Measurements from ENCODE around the gene TMEM272. TPM values are rescaled to one million over a fixed set of nuclear protein-coding genes. Genes with fewer than 3 reads are reported as not detected.

The TMEM272 gene
- polyA plus RNA-seq, 1 of the 3 experiments (the other 2 are of a cell fraction) = not detected

- H3K9ac ChIP-seq = no peak overlapping the region
- no peaks in the 10 kb centered on the region for H3F3A ChIP-seq (replicated peaks; ENCODE audit: insufficient read depth)
- ChIA-PET CTCF (interaction anchor here (1.1 kb wide), 1 partner anchor 26 kb away, joined by 4 read pairs; no protein-coding TSS in a partner anchor), POLR2A (no interaction called here)
- H3K9me2 ChIP-seq = no peaks in the 10 kb centered on the region
- H3K4me3 ChIP-seq (ENCODE audit: low read depth in 2 of 2, low read length in 1 of 2) = no peak overlapping the region
- no peaks in the 10 kb centered on the region for H4K20me1 ChIP-seq (ENCODE audit: insufficient read depth)
- 73% methylated on average over 4 of the region's 6 CpGs for WGBS (ENCODE audit: low lambda C conversion rate)
- TF ChIP-seq, protein P1, sequence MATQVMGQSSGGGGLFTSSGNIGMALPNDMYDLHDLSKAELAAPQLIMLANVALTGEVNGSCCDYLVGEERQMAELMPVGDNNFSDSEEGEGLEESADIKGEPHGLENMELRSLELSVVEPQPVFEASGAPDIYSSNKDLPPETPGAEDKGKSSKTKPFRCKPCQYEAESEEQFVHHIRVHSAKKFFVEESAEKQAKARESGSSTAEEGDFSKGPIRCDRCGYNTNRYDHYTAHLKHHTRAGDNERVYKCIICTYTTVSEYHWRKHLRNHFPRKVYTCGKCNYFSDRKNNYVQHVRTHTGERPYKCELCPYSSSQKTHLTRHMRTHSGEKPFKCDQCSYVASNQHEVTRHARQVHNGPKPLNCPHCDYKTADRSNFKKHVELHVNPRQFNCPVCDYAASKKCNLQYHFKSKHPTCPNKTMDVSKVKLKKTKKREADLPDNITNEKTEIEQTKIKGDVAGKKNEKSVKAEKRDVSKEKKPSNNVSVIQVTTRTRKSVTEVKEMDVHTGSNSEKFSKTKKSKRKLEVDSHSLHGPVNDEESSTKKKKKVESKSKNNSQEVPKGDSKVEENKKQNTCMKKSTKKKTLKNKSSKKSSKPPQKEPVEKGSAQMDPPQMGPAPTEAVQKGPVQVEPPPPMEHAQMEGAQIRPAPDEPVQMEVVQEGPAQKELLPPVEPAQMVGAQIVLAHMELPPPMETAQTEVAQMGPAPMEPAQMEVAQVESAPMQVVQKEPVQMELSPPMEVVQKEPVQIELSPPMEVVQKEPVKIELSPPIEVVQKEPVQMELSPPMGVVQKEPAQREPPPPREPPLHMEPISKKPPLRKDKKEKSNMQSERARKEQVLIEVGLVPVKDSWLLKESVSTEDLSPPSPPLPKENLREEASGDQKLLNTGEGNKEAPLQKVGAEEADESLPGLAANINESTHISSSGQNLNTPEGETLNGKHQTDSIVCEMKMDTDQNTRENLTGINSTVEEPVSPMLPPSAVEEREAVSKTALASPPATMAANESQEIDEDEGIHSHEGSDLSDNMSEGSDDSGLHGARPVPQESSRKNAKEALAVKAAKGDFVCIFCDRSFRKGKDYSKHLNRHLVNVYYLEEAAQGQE (IDR thresholded peaks at IDR 0.05; ENCODE audit: low read depth, low read length) = no peak
- H3K4me1 ChIP-seq (ENCODE audit: control insufficient read depth in 1 of 2, insufficient read depth in 2 of 2, low read depth in 1 of 2, low read length in 1 of 2) = peaks cover 2 to 8% of the 10 kb centered on the region in 2 experiments; a peak in 1 of 4 replicates
- DNase-seq = no peak
- no peak overlapping the region for H3K27ac ChIP-seq (ENCODE audit: low read depth in 2 of 2, low read length in 1 of 2)
- H3K4me2 ChIP-seq = no peak overlapping the region
- H3K9me3 ChIP-seq = no peaks in the 10 kb centered on the region
- H3K27me3 ChIP-seq (ENCODE audit: insufficient read depth) = no peaks in the 10 kb centered on the region
- H3K79me2 ChIP-seq (ENCODE audit: insufficient read depth) = no peaks in the 10 kb centered on the region
- H2AFZ ChIP-seq (ENCODE audit: low read depth) = no peak overlapping the region
- no peaks in the 10 kb centered on the region for H3K36me3 ChIP-seq (replicated peaks in 1 of 2; ENCODE audit: control insufficient read depth in 1 of 2, insufficient read depth in 2 of 2, low read length in 1 of 2)
These were observed 4.1 kb downstream of the TMEM272 start for GRCh38 chr13:51840917-51841316.

- Histone ChIP-seq H3K9ac (no peak overlapping the region), H3K4me2 (no peak overlapping the region), H3K27ac (ENCODE audit: low read depth in 2 of 2, low read length in 1 of 2) (no peak overlapping the region), H3K79me2 (ENCODE audit: insufficient read depth) (no peaks in the 10 kb centered on the region), H2AFZ (ENCODE audit: low read depth) (no peak overlapping the region), H3K4me1 (ENCODE audit: control insufficient read depth in 1 of 2, insufficient read depth in 2 of 2, low read depth in 1 of 2, low read length in 1 of 2) (peaks cover 0 to 8% of the 10 kb centered on the region in 2 experiments; a peak in 1 of 4 replicates), H3K36me3 (replicated peaks in 1 of 2; ENCODE audit: control insufficient read depth in 1 of 2, insufficient read depth in 2 of 2, low read length in 1 of 2) (no peaks in the 10 kb centered on the region), H3K27me3 (ENCODE audit: insufficient read depth) (no peaks in the 10 kb centered on the region), H3K9me3 (no peaks in the 10 kb centered on the region), H4K20me1 (ENCODE audit: insufficient read depth) (no peaks in the 10 kb centered on the region), H3K9me2 (no peaks in the 10 kb centered on the region), H3F3A (replicated peaks; ENCODE audit: insufficient read depth) (no peaks in the 10 kb centered on the region), H3K4me3 (ENCODE audit: low read depth in 2 of 2, low read length in 1 of 2) (no peak overlapping the region)
- WGBS (ENCODE audit: low lambda C conversion rate) = 89% methylated on average over 10 of the region's 10 CpGs
- no peak for DNase-seq
- CTCF ChIA-PET = no interaction called here
- TF ChIP-seq RCOR1 (IDR thresholded peaks at IDR 0.05; ENCODE audit: low read length) = no peak
- no peak for TF ChIP-seq JUND (IDR thresholded peaks at IDR 0.05)
- TF ChIP-seq FOXJ3 (CRISPR knock-in tag; IDR thresholded peaks at IDR 0.05) = no peak
- TF ChIP-seq GATA2 (CRISPR knock-in tag; IDR thresholded peaks at IDR 0.05) = no peak
- no peak for TF ChIP-seq RFX5 (IDR thresholded peaks at IDR 0.05; ENCODE audit: low read length)
- no peak for TF ChIP-seq TCF12 (IDR thresholded peaks at IDR 0.05)
- TF ChIP-seq, protein P2, sequence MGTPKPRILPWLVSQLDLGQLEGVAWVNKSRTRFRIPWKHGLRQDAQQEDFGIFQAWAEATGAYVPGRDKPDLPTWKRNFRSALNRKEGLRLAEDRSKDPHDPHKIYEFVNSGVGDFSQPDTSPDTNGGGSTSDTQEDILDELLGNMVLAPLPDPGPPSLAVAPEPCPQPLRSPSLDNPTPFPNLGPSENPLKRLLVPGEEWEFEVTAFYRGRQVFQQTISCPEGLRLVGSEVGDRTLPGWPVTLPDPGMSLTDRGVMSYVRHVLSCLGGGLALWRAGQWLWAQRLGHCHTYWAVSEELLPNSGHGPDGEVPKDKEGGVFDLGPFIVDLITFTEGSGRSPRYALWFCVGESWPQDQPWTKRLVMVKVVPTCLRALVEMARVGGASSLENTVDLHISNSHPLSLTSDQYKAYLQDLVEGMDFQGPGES (IDR thresholded peaks at IDR 0.05; ENCODE audit: low read depth, low read length) = no peak
- TF ChIP-seq, protein P3, sequence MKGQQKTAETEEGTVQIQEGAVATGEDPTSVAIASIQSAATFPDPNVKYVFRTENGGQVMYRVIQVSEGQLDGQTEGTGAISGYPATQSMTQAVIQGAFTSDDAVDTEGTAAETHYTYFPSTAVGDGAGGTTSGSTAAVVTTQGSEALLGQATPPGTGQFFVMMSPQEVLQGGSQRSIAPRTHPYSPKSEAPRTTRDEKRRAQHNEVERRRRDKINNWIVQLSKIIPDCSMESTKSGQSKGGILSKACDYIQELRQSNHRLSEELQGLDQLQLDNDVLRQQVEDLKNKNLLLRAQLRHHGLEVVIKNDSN (IDR thresholded peaks at IDR 0.05; ENCODE audit: borderline replicate concordance, low read depth) = no peak
- no peak for TF ChIP-seq POLR2AphosphoS5 (IDR thresholded peaks at IDR 0.05; ENCODE audit: low read depth, low read length)
- TF ChIP-seq, protein P4, sequence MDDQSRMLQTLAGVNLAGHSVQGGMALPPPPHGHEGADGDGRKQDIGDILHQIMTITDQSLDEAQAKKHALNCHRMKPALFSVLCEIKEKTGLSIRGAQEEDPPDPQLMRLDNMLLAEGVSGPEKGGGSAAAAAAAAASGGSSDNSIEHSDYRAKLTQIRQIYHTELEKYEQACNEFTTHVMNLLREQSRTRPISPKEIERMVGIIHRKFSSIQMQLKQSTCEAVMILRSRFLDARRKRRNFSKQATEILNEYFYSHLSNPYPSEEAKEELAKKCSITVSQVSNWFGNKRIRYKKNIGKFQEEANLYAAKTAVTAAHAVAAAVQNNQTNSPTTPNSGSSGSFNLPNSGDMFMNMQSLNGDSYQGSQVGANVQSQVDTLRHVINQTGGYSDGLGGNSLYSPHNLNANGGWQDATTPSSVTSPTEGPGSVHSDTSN (IDR thresholded peaks at IDR 0.05) = no peak
- TF ChIP-seq NFIC (IDR thresholded peaks at IDR 0.05; ENCODE audit: borderline replicate concordance) = no peak
- TF ChIP-seq MAX (IDR thresholded peaks at IDR 0.05; ENCODE audit: low read depth) = no peak
- TF ChIP-seq NRF1 (IDR thresholded peaks at IDR 0.05; ENCODE audit: low read depth, low read length) = no peak
- no peak for TF ChIP-seq RXRA (IDR thresholded peaks at IDR 0.05; ENCODE audit: borderline replicate concordance, low read depth)
- no peak for TF ChIP-seq GABPA (IDR thresholded peaks at IDR 0.05; ENCODE audit: low read depth)
- TF ChIP-seq CTCF (IDR thresholded peaks at IDR 0.05) = no peak
- no peak for TF ChIP-seq SIN3A (IDR thresholded peaks at IDR 0.05; ENCODE audit: borderline replicate concordance, low read depth, low read length)
- POLR2A ChIA-PET = no interaction called here
These were observed 5.1 kb downstream of the TMEM272 start for GRCh38 chr13:51839711-51840540.

Data from SK-N-SH (cell line).